GM18507 (cell line): ENCODE results near the gene TSSK2.
"Not testable (repeated sequence)": the region's sequence is repeated elsewhere in the genome, so short reads cannot be mapped to it uniquely, and the experiment has no call there.

Experiments used
- DNase-seq: peaks from one replicate; pipeline ENCODE4 v3.0.0; 2011; ENCODE audit warnings: low read depth; ENCODE audit not compliant: insufficient read length; ENCODE audit errors: extremely low spot score
- FAIRE-seq: peaks from 2 replicates; lab custom pipeline; 2011; peaks lifted over from hg19 to GRCh38; lab: Jason Lieb, UNC

TSSK2 gene

GRCh38 chr22:19130959-19131684 is at the start of gene TSSK2:
TSS of gene TSSK2 (plus strand) at chr22:19131308. CDS start at chr22:19131400, 92 bp downstream.
- no peak for FAIRE-seq
- DNase-seq = no peak

- DNase-seq (no peak), FAIRE-seq (no peak)
Measured at GRCh38 chr22:19081351-19081750, 49.8 kb upstream of the TSSK2 start.

- FAIRE-seq = no peak
- DNase-seq = no peak
Measured at GRCh38 chr22:19082101-19082500, 49.0 kb upstream of the TSSK2 start.

- no peak for FAIRE-seq
- no peak for DNase-seq
Measured at GRCh38 chr22:19082793-19083192, 48.3 kb upstream of the TSSK2 start.

GRCh38 chr22:19084126-19084525 is 47.0 kb upstream of the TSSK2 start:
- not testable (repeated sequence) for DNase-seq, FAIRE-seq

- FAIRE-seq = not testable (repeated sequence)
Measured at GRCh38 chr22:19084586-19084985, 46.5 kb upstream of the TSSK2 start.

GRCh38 chr22:19085233-19085718 is 45.8 kb upstream of the TSSK2 start:
- FAIRE-seq (no peak), DNase-seq (no peak)

More at GRCh38 chr22:19084586-19084985, 46.5 kb upstream of the TSSK2 start:
- not testable (repeated sequence) for DNase-seq

- no peak for DNase-seq
- FAIRE-seq = no peak
Measured at GRCh38 chr22:19086417-19086816, 44.7 kb upstream of the TSSK2 start.

- FAIRE-seq = no peak
- no peak for DNase-seq
Measured at GRCh38 chr22:19086896-19087295, 44.2 kb upstream of the TSSK2 start.

- DNase-seq (no peak), FAIRE-seq (no peak)
Measured at GRCh38 chr22:19088866-19089595, 42.1 kb upstream of the TSSK2 start.

- FAIRE-seq (no peak), DNase-seq (no peak)
Measured at GRCh38 chr22:19090183-19090582, 40.9 kb upstream of the TSSK2 start.

- no peak for FAIRE-seq
Measured at GRCh38 chr22:19090586-19091127, 40.5 kb upstream of the TSSK2 start.

GRCh38 chr22:19092725-19093124 is 38.4 kb upstream of the TSSK2 start:
- DNase-seq (no peak), FAIRE-seq (no peak)

More at GRCh38 chr22:19090586-19091127, 40.5 kb upstream of the TSSK2 start:
- no peak for DNase-seq

GRCh38 chr22:19094393-19094997 is 36.6 kb upstream of the TSSK2 start:
- FAIRE-seq (no peak), DNase-seq (no peak)

- FAIRE-seq = no peak
Measured at GRCh38 chr22:19096555-19096954, 34.6 kb upstream of the TSSK2 start.

GRCh38 chr22:19097518-19097917 is 33.6 kb upstream of the TSSK2 start:
- no peak for FAIRE-seq
- DNase-seq = no peak

More at GRCh38 chr22:19096555-19096954, 34.6 kb upstream of the TSSK2 start:
- no peak for DNase-seq

- no peak for FAIRE-seq
- DNase-seq = no peak
Measured at GRCh38 chr22:19098157-19098556, 33.0 kb upstream of the TSSK2 start.

- no peak for FAIRE-seq
- DNase-seq = no peak
Measured at GRCh38 chr22:19103880-19104821, 27.0 kb upstream of the TSSK2 start.

- DNase-seq = no peak
- no peak for FAIRE-seq
Measured at GRCh38 chr22:19105456-19105855, 25.7 kb upstream of the TSSK2 start.
